GM21390 (cell line): Measurements from ENCODE around the gene FAM131A.

Source experiments
- ATAC-seq: cut with Tn5 transposase; IDR thresholded peaks from one replicate; pipeline ENCODE4 v1.9.1; 2021; ENCODE audit not compliant: unreplicated experiment

The FAM131A gene, protein sequence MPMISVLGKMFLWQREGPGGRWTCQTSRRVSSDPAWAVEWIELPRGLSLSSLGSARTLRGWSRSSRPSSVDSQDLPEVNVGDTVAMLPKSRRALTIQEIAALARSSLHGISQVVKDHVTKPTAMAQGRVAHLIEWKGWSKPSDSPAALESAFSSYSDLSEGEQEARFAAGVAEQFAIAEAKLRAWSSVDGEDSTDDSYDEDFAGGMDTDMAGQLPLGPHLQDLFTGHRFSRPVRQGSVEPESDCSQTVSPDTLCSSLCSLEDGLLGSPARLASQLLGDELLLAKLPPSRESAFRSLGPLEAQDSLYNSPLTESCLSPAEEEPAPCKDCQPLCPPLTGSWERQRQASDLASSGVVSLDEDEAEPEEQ

DNA sequence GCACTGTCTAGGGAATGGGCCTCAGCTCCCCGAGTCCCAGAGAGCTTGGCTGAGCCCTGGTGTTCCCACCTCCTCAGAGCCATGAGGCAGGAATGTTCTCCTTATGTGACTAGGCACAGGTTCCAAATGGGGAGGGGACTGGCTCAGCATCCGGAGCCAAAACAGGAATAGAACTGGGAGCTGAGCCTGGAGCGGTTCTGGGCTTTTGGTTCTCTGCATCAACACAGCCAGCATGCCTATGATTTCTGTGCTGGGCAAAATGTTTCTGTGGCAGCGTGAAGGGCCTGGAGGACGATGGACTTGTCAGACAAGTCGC, at the start of gene FAM131A:
TSS of gene FAM131A (plus strand) at position 202 of the 316 bp plus-strand sequence. CDS start at position 233, 31 bp downstream.
- no peak for ATAC-seq

DNA sequence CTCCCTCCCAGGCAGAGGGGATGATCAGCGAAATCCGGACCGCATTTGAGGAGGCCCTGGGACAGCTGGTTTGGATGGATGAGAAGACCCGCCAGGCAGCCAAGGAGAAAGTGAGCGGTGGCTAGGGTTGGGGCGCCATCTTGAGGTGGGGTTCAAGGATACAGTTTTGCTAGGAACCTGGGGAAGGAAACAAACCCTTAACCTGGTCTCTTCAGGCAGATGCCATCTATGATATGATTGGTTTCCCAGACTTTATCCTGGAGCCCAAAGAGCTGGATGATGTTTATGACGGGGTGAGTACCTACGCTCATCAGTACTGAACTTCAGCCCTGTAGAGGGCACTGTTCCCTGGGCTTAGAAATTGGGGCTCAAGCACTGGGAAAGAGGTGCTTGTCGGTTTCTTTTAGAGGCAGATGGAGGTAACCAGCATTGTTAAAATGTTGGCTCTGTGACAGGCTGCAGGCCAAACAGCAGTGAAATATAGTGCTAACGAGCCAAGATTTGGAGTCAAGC, 47.9 kb upstream of the FAM131A start:
- no peak for ATAC-seq

DNA sequence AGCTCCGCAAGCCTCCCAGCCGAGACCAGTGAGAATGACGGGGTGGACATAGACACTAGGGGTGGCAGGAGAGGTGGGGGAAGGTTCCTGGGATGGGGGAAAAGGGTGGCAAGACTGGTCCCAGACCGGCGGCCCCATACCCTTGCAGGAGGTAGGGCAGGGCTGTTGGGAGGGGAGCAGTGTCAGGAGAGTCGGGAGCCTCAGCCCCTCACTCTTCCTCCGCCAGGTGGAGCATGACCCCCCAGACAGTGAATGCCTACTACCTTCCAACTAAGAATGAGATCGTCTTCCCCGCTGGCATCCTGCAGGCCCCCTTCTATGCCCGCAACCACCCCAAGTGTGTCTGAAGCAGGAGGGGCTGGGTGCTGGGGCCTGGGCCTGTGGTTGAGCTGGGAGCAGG, 47.1 kb upstream of the FAM131A start:
- ATAC-seq, result no peak

DNA sequence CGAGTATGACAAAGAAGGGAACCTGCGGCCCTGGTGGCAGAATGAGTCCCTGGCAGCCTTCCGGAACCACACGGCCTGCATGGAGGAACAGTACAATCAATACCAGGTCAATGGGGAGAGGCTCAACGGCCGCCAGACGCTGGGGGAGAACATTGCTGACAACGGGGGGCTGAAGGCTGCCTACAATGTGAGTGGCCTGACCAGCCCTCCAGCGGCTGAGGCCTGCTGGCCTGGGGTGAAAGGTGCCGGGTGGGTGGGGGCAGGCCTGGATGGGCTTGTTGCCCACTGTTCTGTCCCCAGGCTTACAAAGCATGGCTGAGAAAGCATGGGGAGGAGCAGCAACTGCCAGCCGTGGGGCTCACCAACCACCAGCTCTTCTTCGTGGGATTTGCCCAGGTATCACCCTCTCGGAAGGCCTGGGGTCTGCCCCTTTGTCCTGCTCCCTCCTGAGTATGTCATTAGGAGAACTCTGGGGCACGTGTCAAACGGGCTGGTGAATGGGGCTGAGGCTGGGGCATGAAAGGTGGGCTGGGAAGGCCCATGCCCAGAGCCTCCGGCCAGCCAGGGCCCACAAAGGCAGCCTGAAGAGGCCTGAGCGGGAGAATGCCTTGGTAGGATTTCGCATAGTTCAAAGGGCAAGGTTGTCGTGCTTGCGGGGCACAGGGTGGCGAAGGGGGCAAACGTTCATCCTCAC, 46.2 kb upstream of the FAM131A start:
- ATAC-seq, result no peak

DNA sequence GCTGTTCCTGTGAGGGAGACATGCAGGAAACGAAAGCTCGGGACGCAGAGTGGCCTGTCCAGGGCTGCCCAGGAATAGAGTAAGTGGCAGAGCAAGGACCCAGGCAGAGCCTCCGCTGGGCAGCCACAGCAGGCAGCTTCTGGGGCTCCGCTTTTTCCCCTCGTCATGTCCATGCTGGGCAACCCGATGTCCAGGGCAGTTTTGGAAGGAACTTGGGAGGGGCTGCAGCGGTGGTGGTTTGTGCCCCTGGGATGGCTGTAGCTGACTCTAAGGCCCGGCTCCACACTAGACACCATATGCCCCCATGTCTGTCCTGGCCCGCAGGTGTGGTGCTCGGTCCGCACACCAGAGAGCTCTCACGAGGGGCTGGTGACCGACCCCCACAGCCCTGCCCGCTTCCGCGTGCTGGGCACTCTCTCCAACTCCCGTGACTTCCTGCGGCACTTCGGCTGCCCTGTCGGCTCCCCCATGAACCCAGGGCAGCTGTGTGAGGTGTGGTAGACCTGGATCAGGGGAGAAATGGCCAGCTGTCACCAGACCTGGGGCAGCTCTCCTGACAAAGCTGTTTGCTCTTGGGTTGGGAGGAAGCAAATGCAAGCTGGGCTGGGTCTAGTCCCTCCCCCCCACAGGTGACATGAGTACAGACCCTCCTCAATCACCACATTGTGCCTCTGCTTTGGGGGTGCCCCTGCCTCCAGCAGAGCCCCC, 45.5 kb upstream of the FAM131A start:
- ATAC-seq, result no peak

DNA sequence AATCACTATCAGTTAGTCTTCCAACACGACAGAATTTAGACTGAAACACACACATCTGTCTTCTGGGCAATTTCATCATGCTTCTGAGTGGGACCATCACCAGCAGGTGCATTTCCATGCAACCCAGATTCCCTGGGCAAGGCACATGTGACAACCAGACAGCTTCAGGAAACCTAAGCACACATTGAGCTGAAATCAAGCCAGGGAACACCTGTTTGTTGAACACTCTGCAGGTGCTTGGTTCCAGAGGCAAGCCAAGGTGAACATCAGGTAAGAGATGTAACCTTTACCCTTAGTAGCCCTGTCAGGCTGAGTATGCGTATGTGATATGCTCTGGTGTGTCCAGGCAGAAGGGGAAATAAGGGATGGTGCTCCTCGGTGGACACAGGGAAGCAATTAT, 41.6 kb upstream of the FAM131A start:
- no peak for ATAC-seq

DNA sequence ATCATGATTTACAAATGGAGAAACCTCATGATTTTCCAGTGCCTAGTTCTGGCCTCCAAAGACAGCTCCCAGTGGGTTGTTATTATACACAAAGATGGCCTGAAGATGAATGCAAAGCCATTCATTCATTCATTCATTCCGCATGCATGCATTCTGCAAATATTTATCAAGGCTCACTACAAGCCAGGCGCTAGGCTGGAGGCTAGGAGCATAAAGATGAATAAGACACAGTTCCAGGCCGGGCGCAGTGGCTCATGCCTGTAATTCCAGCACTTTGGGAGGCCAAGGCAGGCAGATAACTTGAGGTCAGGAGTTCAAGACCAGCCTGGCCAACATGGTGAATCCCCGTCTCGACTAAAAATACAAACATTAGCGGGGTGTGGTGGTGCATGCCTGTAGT, 40.8 kb upstream of the FAM131A start:
- ATAC-seq, result no peak

DNA sequence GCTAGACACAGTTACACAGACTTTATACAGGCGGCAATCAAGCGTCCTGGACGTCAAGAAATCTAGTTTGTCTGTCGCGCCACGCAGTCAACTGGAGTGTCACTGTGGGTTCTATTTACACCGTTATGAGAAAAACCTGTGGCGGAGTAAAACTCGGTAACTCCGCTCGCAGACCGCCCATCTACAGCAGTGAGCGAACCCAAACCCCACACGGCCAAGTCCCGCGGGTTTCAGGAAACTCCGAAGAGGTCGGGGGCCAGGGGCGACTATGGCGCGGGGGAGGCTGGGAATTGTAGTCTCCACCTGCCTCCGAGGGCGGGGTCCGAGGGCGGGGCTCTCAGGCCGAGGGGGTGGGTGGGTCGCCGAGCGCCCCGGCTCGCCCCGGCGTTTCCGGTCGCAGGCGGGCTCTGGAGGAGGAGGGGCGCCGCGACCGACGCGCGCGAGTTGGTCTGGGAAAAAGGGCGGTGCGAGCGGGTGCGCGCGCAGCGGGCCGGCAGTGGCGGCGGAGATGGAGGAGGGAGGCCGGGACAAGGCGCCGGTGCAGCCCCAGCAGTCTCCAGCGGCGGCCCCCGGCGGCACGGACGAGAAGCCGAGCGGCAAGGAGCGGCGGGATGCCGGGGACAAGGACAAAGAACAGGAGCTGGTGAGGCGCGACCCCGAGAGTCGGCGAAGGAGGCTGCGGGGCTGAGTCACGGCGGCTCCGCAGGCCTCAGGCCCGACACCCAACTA, 38.5 kb upstream of the FAM131A start, which contains the start of gene PSMD2:
TSS of gene PSMD2 (plus strand) at position 483 of the 729 bp plus-strand sequence. CDS start at position 509, 26 bp downstream.
- peak; percentile 92 for ATAC-seq

DNA sequence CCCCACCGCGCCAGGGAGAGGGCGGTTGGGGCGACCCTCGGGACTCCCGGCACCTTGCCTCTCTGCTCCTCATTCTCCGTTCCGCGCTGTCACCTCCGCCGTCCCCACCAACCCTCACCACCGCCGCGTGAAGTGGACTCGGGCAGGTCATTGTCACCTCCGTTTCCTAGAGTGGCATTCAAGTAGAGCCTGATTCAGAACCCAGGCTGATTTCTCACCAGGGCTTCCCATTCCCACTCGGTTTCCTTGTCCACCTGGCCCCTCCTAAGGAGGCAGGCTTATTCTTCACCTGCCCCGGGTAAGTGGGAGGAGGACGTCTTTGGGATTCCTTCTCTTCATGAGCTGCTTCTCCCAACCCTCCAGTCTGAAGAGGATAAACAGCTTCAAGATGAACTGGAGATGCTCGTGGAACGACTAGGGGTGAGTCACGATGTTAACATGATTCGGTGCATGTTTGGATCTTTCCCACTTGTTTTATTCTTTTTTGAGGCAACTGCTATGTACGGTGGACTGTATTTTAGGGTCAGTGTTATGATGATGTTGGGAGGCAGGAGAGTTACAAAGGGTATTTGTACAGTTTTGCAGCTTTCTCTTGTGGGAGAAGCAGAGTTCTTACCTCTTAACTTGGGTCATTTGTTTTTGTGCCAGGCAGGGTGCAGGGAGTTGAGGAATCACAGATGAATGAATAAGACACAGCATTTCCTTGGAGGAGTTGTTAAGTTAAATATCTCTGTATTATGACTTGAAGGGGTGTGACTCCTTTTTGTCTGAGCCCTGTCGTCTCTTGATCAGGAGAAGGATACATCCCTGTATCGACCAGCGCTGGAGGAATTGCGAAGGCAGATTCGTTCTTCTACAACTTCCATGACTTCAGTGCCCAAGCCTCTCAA, 37.7 kb upstream of the FAM131A start:
- ATAC-seq, result no peak

DNA sequence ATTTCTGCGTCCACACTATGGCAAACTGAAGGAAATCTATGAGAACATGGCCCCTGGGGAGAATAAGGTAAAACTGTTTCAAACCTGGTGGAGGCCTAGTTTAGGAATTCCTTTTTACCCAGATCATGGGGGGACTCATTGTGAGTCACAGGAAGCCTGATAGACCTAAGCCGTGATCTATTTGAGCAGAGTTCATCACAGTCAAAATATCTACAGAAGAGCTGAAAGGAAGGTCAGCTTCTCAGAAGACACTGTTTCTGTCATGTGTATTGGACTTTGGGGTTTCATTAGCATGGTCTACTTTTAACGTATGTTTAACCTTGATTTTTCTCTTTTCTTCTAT, 37.1 kb upstream of the FAM131A start:
- no peak for ATAC-seq

DNA sequence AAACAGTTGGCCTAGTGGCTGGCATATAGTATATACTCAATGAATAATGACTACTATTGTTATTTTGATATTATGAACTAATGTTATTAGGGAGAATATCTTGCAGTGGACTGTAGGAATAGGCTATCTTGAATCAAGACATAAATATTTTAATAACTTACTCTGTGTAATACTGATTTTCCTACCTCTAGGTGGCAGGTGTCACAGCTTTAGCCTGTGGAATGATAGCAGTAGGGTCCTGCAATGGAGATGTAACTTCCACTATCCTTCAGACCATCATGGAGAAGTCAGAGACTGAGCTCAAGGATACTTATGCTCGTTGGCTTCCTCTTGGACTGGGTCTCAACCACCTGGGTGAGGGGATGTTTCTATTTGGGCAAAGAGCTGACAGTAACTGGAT, 31.8 kb upstream of the FAM131A start:
- no peak for ATAC-seq

DNA sequence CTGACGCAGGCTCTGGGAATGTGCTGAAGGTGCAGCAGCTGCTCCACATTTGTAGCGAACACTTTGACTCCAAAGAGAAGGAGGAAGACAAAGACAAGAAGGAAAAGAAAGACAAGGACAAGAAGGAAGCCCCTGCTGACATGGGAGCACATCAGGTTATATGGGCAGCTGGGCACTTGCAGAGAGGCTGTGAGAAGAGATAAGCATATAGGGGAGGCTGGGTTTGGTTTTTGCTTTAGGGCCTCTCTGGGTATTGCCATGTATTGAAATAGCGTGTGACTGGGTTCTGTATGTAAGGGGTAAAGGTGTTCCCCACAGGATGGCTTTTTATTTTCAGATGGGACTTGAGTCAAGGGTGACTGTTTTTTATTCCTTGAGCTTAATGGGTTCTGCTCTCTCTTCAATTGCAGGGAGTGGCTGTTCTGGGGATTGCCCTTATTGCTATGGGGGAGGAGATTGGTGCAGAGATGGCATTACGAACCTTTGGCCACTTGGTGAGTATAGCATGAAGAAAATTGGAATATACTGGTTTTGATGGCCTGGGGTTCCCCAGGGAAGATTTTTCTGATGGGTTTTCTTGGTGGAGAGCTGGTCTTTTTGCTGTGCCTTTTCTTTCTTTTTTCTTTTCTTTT, 30.9 kb upstream of the FAM131A start:
- ATAC-seq, result no peak

DNA sequence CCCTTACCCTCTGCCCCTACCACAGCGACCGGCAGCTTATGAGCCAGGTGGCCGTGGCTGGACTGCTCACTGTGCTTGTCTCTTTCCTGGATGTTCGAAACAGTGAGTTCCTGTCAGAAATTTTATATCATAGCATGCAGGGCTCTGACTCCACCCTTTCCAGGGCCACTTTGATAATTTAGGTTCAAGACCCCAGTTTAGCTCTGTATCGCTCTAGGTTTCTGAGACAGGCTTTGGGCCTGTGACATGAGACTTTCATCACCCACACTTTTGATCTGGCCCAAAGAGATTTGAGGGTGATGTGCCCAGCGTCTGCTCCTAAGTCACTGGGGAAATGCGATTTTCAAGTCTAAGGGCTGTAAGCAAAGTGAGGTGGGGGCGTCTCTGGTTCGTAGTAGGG, 29.5 kb upstream of the FAM131A start:
- ATAC-seq, result no peak

DNA sequence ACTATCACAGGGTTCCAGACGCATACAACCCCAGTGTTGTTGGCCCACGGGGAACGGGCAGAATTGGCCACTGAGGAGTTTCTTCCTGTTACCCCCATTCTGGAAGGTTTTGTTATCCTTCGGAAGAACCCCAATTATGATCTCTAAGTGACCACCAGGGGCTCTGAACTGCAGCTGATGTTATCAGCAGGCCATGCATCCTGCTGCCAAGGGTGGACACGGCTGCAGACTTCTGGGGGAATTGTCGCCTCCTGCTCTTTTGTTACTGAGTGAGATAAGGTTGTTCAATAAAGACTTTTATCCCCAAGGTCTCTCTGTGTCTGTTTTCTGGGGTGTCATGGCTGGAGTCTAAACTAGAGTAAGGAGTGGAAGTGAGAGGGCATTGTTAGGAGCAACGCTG, 28.7 kb upstream of the FAM131A start:
- ATAC-seq, result no peak

DNA sequence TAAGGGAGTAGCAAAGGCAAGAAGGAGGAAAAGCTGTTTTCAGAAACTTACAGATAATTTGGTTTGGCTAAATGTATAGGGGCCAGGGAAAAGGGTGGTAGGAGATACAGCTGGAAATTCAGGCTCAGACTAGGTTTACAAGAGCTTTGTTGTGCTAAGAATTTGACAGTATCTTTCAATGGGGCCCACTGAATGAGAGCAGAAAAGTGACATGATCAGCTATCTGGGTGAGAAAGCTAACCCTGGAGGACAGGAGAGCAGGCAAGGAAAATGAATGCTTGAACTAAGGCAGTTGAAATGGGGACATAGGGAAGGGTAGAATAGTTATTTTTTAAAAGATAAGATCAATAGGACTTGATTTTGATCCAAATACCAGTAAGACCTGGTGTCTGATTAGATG, 25.8 kb upstream of the FAM131A start:
- ATAC-seq, result no peak

DNA sequence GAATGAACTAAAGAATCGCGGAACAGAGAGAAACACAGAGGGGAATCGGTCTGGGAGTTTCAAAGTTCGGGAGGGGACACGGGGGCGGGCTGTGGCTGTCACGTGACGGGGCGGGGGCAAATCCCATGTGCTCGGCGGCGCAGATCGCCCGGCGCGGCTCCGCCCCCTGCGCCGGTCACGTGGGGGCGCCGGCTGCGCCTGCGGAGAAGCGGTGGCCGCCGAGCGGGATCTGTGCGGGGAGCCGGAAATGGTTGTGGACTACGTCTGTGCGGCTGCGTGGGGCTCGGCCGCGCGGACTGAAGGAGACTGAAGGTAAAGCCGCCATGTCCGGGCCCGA, 23.1 kb upstream of the FAM131A start, which contains the start of gene EIF4G1:
TSS of gene EIF4G1 (plus strand) at position 244 of the 337 bp plus-strand sequence. CDS start 1,191 bp downstream, outside the sequence.
- ATAC-seq, result peak; percentile 86

DNA sequence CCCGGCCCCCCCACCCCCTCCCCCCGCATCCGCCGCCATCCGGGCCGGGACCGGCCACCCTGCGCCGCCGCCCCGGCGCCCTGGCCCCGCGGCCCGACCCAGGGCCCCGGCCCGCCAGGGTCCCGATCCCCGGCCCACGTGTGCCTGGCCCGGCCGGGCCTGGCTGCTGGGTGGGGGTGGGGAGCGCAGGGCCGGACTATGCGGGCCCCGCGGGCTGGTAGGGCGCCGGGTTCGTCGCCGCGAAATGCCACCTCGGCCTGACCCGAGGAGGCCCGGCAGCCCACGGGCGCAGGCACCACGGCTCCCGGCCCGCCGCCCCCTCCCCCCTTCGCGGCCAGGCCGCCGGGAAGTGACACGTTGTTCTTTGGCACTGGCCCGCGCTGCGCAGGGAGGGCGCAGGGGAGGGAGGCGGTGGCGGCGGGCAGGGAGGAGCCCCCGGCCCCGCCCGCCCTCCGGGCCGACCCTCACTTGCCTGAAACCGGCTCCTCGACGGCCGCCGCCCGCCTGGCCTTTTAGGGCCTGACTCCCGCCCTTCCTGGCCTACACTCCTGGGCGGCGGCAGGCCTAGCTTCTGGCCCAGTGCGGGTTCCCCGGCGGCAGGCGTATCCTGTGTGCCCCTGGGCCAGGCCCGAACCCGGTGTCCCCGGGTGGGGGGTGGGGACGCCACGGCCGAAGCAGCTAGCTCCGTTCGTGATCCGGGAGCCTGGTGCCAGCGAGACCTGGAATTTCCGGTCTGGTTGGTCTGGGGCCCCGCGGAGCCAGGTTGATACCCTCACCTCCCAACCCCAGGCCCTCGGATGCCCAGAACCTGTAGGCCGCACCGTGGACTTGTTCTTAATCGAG, 22.5 kb upstream of the FAM131A start:
- ATAC-seq, result peak; percentile 41

DNA sequence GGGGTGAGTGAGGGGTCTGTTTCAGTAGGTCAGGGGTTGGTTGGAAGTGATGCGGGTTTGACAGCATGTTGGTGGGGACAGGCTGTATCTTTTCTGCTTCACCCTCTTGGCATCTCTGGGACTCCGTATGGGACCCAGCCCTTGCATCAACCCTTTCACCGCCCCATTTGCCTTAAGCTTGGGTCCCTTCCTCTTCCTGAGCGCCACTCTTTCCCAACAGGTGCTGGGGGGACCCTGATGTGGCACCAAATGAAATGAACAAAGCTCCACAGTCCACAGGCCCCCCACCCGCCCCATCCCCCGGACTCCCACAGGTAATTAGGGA, 21.9 kb upstream of the FAM131A start:
- peak; percentile 7 for ATAC-seq
